Measurements from ENCODE around the gene SCN2B.

The SCN2B gene

DNA sequence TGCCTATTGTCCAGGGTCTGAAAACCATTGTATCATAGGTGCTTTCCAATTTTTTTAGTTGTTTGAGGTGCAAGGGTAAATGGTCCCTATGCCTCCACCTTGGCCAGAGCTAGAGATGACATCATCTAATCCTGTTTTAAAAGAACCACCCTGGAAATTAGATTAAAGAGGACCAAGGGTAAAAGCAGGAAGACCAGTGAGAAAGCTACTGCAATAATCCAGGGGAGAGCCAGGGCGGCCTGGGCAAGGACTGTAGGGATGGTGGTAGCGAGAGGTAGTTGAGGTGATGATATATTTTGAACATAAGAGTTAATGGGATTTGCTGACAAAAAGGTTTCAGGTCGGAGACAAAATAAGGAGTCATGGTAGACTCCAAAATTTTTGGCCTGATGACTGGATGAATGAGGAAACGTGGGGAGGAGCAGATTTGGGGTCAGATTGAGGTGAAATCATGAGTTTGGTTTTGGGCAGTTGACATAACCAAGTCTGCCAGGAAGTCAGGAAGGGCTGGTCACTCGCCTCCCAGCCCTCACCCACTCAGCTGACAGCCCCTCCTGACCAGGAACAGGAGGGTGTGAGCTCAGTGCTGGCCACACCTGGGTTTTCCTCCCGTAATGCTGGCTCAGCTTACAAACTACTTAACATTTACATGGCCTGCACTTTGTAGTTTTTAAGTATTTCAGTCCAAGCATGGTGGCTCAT is 46.8 kb downstream of the SCN2B start:
- no peak for DNase-seq

- DNase-seq = no peak
Observed at GRCh38 chr11:118128721-118129470, 47.5 kb downstream of the SCN2B start.

GRCh38 chr11:118128310-118128709 is 48.1 kb downstream of the SCN2B start:
- no peak for DNase-seq

DNA sequence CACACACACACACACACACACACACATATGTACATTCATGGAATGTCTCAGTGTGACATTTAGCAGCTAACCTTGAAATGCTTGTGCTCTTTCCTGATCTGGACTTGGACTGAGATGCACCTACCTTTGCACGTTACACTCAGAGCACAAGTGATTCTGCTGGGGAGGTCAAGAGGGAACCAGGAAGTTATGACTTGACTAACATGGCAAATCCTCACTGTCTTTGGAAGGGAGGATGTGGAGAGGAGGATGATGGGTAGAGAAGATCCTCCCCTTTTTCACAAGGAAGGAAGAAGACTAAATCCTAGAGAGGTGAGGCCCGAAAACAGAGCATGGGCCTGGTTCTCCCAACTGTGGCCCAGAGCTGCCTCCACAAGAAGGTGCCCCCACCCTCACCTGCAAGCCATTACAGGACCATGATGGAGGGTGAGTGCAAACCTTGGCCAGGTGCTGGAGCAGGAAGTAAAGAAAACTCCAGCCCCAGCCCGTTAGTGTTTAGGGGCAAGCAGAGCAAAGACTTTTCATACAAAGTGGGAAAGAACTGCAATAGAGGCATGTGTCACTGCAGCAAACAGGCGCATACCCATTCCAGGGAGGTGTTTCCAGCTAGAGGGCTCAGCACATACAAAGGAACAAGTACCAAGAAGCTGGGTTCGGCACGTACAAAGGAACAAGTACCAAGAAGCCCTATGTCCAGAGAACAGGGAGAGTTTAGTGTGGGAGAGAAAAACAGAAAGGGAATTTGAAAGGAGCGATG is 50.2 kb downstream of the SCN2B start:
- DNase-seq = no peak

GRCh38 chr11:118124929-118125535 is 51.4 kb downstream of the SCN2B start:
- no peak for DNase-seq

DNA sequence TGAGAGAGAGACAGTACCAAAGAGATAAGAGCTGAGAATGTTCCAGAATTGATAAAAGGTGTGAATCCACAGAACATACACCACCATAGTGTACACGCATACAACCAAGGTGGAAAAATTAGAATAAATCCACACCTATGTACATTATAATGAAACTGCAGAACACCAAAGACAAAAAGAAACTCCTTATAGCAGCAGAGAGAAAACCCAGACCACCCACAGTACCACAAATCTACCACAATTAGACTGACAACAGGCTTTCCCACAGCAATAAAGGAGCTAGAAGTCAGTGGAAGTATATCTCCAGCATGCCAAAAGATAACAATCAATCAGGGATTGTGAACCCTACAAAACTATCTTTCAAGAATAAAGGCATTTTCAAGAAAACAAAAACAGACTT is 55.6 kb downstream of the SCN2B start:
- no peak for DNase-seq

DNA sequence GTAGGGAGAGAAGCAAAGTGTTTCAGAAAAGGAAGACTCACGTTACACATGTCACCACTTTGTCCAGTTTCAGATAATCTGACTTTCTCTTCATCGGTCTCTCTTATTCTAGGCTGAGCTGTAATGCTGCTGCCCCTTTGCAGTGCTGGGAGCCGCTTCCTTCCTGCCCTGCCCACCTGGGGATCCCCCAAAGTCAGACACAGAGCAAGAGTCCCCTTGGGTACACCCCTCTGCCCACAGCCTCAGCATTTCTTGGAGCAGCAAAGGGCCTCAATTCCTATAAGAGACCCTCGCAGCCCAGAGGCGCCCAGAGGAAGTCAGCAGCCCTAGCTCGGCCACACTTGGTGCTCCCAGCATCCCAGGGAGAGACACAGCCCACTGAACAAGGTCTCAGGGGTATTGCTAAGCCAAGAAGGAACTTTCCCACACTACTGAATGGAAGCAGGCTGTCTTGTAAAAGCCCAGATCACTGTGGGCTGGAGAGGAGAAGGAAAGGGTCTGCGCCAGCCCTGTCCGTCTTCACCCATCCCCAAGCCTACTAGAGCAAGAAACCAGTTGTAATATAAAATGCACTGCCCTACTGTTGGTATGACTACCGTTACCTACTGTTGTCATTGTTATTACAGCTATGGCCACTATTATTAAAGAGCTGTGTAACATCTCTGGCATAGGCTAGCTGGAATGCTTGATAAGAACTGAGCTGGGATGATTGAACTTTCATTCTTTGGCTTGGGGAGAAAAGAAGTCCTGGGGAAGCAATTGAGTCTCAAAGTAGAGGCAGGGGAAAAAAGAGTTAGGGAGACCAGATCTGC is 58.4 kb downstream of the SCN2B start:
- no peak for DNase-seq

GRCh38 chr11:118115048-118115447 is 61.4 kb downstream of the SCN2B start:
- DNase-seq = no peak

DNA sequence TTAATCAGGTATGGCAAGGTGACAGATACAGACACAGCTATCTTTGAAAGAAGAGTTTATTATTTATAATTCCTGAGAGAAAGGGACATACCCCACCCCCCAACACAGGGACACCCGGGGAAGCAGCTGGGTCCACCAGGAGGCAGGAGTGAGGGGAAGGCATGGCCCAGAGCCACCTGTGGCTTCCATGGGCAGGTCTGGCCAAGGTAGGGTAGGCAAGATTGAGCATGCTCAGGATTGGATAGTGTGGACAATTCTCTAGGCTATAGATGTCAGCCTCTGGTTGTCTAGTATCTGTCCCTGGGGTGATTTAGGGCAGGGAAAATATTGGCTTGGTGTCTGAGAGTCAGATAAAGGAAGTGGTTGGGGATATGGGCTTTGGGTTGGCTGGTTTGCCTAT is 62.2 kb downstream of the SCN2B start:
- no peak for DNase-seq

DNA sequence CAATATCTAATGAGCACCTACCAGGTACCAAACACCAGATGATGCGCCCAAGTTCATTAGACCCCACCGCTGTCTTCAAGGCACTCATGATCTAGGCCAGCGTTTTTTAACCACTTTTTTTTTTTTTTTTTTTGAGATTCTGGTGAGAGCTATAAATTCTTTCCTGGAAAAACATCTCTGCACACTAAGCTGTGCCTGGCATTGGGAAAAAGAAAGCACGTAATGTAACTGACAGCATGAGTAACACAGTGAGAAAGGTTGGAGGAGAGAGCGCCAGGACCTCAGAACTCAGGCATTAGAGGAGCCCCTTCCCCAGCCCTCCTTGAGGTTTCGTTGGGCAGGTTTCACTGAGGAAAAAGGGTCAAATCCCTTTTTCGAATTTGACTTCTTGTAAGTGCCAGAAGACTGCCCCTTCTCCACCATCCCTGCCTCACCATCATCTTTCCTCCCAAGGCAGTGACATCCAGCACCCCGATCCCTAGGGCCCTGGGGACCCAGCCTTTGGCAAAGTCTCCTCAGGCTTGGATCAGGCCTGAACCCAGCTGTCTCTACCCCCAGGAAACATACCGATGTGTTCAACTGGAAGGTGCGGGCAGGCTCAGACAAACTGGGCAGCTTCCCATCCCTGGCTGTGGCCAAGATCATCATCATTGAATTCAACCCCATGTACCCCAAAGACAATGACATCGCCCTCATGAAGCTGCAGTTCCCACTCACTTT is 63.6 kb downstream of the SCN2B start:
- DNase-seq = no peak
